NCI-H2107 (cell line): ENCODE measurements around the gene COL18A1.

Experiments used
- DNase-seq: peaks from one replicate; lab custom pipeline; 2025; lab: John Stamatoyannopoulos, UW

COL18A1 gene

GRCh38 chr21:45414396-45415187 lies 9.6 kb downstream of the COL18A1 start:
- no peak for DNase-seq

GRCh38 chr21:45415188-45415942 lies 10.4 kb downstream of the COL18A1 start:
- no peak for DNase-seq

- no peak for DNase-seq
These were observed 11.1 kb downstream of the COL18A1 start for GRCh38 chr21:45415943-45416611.

- no peak for DNase-seq
These were observed 11.7 kb downstream of the COL18A1 start for GRCh38 chr21:45416620-45417019.

GRCh38 chr21:45417256-45417950 lies 12.4 kb downstream of the COL18A1 start:
- DNase-seq: no peak

- no peak for DNase-seq
These were observed 13.0 kb downstream of the COL18A1 start for GRCh38 chr21:45417951-45418300.

GRCh38 chr21:45418301-45419071 lies 13.5 kb downstream of the COL18A1 start:
- no peak for DNase-seq

GRCh38 chr21:45419162-45419561 lies 14.2 kb downstream of the COL18A1 start:
- DNase-seq: no peak

- no peak for DNase-seq
These were observed 15.4 kb downstream of the COL18A1 start for GRCh38 chr21:45420061-45421041.

GRCh38 chr21:45421071-45421845 lies 16.3 kb downstream of the COL18A1 start:
- DNase-seq: no peak

- DNase-seq: no peak
These were observed 17.1 kb downstream of the COL18A1 start for GRCh38 chr21:45421846-45422775.

GRCh38 chr21:45423201-45423955 lies 18.4 kb downstream of the COL18A1 start:
- DNase-seq: no peak

- DNase-seq: no peak
These were observed 19.2 kb downstream of the COL18A1 start for GRCh38 chr21:45423968-45424853.

GRCh38 chr21:45424854-45425795 lies 20.2 kb downstream of the COL18A1 start:
- DNase-seq: no peak
